NCI-H187 (cell line): ENCODE results near the gene PID1.

ENCODE experiments used
- DNase-seq, 2 experiments: peaks; one replicate each; lab custom pipeline; 2025; lab: John Stamatoyannopoulos, UW

PID1 gene

GRCh38 chr2:229164545-229165249, 106.4 kb downstream of the PID1 start:
- no peak for DNase-seq

- DNase-seq, result no peak
Measured at GRCh38 chr2:229163893-229164292, 107.2 kb downstream of the PID1 start.

- DNase-seq, result no peak
Measured at GRCh38 chr2:229162015-229162414, 109.1 kb downstream of the PID1 start.

GRCh38 chr2:229160984-229161383, 110.1 kb downstream of the PID1 start:
- no peak for DNase-seq

GRCh38 chr2:229160180-229160579, 110.9 kb downstream of the PID1 start:
- DNase-seq, result no peak

GRCh38 chr2:229159405-229159804, 111.7 kb downstream of the PID1 start:
- DNase-seq, result no peak

- DNase-seq, result no peak
Measured at GRCh38 chr2:229154381-229154780, 116.7 kb downstream of the PID1 start.

- DNase-seq, result no peak
Measured at GRCh38 chr2:229153951-229154350, 117.1 kb downstream of the PID1 start.

GRCh38 chr2:229153267-229153666, 117.8 kb downstream of the PID1 start:
- DNase-seq, result no peak

- no peak for DNase-seq
Measured at GRCh38 chr2:229152674-229153073, 118.4 kb downstream of the PID1 start.

GRCh38 chr2:229150317-229150716, 120.8 kb downstream of the PID1 start:
- DNase-seq, result no peak

- no peak for DNase-seq
Measured at GRCh38 chr2:229141424-229142025, 129.6 kb downstream of the PID1 start.

GRCh38 chr2:229137639-229138038, 133.4 kb downstream of the PID1 start:
- no peak for DNase-seq

- no peak for DNase-seq
Measured at GRCh38 chr2:229137066-229137465, 134.0 kb downstream of the PID1 start.

- no peak for DNase-seq
Measured at GRCh38 chr2:229133155-229133772, 137.8 kb downstream of the PID1 start.

- DNase-seq, result no peak
Measured at GRCh38 chr2:229132236-229132635, 138.9 kb downstream of the PID1 start.

GRCh38 chr2:229130522-229130921, 140.6 kb downstream of the PID1 start:
- no peak for DNase-seq

- no peak for DNase-seq
Measured at GRCh38 chr2:229129738-229130371, 141.2 kb downstream of the PID1 start.

- DNase-seq, result no peak
Measured at GRCh38 chr2:229127471-229127870, 143.6 kb downstream of the PID1 start.

- DNase-seq, result no peak
Measured at GRCh38 chr2:229126066-229126465, 145.0 kb downstream of the PID1 start.

- no peak for DNase-seq
Measured at GRCh38 chr2:229124136-229124535, 147.0 kb downstream of the PID1 start.

GRCh38 chr2:229118927-229119326, 152.2 kb downstream of the PID1 start:
- no peak for DNase-seq

GRCh38 chr2:229118336-229118735, 152.8 kb downstream of the PID1 start:
- DNase-seq, result no peak
